Measurements from ENCODE around the gene IL5RA.

The IL5RA gene, protein sequence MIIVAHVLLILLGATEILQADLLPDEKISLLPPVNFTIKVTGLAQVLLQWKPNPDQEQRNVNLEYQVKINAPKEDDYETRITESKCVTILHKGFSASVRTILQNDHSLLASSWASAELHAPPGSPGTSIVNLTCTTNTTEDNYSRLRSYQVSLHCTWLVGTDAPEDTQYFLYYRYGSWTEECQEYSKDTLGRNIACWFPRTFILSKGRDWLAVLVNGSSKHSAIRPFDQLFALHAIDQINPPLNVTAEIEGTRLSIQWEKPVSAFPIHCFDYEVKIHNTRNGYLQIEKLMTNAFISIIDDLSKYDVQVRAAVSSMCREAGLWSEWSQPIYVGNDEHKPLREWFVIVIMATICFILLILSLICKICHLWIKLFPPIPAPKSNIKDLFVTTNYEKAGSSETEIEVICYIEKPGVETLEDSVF

GRCh38 chr3:3110299-3110630, at the start of gene IL5RA:
TSS of gene IL5RA (minus strand) at chr3:3110374. CDS start at chr3:3104984, 5,390 bp downstream.
- DNase-seq (ENCODE audit: low read depth, low spot score), result no peak

GRCh38 chr3:3157484-3157883, 47.3 kb upstream of the IL5RA start:
- no peak for DNase-seq (ENCODE audit: low read depth, low spot score)

DNA sequence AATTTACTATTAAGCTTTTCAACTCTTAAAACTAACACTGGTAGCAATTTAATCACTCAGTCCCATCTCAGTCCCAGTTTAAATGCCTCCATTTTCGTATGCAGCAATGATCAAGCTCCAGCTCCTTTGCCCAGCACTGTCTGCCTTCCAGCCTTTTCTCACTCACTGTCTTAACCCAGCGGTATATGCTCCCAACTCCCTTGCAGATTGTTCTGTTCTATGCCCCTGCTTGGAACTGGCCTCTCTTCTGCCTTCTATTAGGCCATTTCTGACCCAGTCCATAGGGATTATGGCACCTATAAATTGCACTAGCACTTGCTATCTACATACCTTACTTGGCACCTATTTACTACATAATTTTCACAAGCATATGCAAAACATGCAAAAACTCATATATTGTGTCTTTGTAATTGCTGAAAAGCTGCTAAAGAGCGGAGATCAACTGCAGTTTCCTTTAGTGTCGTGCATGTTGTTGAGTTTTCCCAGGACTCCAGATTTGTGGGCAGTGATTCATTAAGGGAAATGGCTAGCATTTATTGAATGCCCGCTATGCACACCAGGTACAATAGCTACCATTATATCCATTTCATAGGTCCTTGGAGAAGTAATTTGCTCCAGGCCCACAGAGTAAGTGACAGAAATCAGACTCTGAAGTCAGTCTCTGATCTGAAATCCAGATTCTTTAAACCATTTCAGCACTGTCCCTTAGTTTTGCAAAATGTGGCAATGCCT, 44.9 kb upstream of the IL5RA start:
- DNase-seq (ENCODE audit: low read depth, low spot score), result no peak

DNA sequence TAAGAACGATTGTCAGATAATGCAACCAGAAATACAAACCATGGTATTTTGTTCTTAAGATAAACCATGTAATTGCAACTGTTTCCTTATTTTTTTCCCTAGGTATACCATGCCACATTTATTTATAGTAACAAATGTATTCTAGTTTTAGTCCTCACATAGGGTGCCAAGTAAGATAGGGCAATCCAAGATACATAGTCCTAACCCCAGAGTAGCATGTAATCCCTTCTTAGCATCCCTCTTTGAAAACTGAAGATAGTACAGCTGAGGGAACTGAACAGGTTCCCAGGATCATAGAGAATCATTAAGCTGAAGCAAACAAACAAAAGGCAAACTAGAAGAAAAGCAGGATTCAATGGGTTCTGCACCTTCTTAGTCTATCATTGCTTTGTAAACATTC, 41.3 kb upstream of the IL5RA start:
- no peak for DNase-seq (ENCODE audit: low read depth, low spot score)

DNA sequence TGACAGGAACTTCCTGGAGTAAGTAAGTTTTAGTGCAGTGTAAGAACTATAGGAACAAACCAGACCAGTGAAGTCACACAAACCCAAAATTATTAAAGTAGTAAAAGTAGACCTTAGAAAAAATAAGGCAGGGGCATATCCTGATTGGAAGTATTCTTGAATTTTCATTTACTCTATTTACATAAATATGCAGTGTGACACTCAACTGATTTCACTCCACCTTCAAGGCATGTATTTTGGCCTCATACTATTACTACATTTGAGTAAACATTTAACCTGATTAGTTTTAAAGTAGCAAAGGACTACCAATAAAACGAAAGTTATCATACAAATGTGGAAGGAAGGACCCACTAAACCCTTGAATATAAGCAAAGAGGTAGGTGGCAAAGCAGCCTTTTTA, 39.4 kb upstream of the IL5RA start:
- no peak for DNase-seq (ENCODE audit: low read depth, low spot score)

DNA sequence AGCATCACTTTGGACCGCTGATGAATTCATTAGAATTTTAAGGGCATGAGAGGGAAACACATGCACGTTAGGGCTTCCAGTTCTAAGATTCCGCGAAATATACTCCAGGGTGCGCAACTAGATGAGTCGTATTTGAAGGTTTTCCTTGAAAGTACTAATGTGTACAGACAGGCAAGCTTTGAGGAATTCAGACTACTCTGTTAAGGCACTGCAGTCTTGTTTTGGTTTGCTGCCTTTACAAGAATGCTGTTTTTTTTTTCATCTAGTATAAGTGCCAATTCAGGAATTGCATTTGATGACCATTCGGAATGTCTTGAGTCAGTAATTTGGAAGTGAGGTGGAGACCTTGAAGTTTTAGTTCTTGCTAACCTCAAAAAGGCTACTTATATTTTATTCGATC, 35.7 kb upstream of the IL5RA start:
- no peak for DNase-seq (ENCODE audit: low read depth, low spot score)

DNA sequence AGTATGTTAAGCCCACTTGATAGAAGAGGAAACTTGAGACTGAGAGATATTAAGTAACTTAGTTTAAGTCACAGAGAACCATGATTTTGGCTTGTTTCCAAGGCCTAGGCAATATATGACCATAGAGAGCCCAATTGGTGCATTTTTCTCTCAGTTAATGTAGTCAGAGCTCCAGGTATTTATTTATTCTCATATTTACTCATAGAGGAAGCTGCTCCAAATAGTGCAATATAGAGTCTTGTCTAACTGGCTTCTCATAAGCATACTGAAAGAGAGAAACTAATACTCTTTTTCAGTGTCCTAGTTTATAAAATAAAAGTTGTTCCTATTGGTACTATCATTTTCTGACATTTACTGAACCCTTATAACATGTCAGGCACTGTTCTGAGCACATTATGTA, 31.8 kb upstream of the IL5RA start:
- DNase-seq (ENCODE audit: low read depth, low spot score), result no peak

DNA sequence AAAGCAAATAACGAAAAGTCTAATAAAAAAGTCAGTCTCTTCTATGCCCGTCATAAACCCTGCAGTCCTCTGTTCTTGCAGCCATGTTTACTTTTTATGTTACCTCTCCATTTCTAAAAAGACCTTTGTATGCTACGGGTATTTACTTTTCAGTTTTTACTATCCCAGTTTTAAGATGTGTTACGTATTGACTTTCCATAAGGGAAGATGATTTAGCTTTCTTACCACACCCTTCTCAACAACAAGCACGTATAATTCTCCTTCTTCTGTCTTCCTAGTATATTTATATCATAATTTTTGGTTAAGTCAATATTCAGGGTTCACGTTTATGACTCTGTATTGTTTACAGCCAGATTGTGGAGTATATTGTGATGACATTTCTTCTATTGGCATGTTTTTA, 27.4 kb upstream of the IL5RA start:
- no peak for DNase-seq (ENCODE audit: low read depth, low spot score)

DNA sequence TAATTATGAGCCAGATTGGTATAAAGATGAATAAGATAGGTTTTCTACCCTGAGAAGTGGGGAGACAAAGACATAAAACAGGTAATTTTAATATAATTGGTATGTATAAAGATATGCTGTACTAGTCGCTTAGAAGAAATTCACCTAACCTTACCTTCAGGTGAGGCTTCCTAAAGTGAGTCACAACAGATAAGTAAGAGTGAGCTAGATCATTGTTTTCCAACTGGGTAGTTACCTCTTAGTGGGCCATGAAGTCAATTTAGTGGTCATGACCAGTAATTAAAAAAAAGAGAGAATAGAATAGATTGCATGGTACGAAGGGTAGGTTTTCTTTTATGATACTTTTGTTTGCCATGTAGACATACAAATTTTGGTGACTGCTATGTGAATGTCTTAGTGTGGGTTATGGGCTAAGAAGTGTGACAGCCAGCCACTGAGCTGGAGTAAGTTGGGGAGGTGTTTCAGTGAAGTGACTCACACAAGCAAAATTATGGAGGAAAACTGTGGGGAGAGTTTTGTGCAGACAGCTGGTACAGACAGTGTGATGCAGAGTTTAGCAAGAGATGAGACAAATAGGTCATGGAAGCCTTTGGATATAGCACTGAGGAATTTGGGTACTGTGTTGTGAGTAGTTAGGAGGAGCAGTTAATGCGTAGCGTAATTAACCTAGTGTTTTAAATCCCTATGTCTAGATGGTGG, 24.7 kb upstream of the IL5RA start:
- DNase-seq (ENCODE audit: low read depth, low spot score), result no peak

DNA sequence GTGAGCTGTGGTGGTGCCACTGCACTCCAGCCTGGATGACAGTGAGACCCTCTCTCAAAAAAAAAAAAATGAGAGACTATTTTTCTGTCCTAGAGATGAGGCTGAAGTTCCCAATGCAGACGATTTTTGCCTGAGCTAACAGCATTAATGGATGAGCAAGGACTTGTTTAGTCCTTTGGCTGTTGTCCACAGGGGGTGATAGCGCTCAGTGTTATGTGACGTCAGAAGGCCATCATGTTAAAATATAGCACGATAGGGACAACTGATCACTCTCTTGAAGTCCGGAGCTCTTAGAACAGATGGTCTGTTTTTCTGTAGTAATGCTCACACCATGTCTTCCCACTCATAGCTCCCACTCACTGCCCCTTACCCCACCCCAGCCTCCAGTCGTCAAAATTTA, 23.3 kb upstream of the IL5RA start:
- no peak for DNase-seq (ENCODE audit: low read depth, low spot score)

- no peak for DNase-seq (ENCODE audit: low read depth, low spot score)
These were observed 19.4 kb upstream of the IL5RA start for GRCh38 chr3:3129579-3129978.

DNA sequence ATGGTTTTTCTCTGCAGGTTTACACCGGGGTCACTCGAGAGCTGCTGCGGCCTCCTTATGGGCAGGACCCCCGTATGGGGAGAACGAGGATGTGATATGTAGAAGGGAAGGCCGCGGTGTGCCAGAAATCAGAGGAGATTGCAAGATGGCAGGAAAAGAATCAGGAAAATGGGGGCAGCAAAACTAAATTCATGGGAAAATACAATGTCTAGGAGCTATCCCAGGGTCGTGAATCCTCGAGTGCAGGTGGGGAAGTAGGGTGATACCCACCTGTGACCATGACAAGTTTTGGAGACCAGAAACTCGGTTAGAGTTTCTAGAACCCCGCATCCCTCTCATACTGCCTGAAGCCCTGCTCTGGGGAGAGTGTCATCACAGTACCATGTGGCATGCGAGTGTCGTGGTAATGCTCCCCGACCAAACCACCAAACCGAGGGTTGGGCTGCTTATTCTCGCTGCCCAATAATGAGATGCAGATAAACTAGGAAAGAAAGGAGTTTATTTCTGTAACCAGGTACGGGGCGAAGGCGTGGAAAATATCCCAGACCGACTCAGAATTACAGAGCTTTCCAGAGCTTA, 17.3 kb upstream of the IL5RA start:
- no peak for DNase-seq (ENCODE audit: low read depth, low spot score)

DNA sequence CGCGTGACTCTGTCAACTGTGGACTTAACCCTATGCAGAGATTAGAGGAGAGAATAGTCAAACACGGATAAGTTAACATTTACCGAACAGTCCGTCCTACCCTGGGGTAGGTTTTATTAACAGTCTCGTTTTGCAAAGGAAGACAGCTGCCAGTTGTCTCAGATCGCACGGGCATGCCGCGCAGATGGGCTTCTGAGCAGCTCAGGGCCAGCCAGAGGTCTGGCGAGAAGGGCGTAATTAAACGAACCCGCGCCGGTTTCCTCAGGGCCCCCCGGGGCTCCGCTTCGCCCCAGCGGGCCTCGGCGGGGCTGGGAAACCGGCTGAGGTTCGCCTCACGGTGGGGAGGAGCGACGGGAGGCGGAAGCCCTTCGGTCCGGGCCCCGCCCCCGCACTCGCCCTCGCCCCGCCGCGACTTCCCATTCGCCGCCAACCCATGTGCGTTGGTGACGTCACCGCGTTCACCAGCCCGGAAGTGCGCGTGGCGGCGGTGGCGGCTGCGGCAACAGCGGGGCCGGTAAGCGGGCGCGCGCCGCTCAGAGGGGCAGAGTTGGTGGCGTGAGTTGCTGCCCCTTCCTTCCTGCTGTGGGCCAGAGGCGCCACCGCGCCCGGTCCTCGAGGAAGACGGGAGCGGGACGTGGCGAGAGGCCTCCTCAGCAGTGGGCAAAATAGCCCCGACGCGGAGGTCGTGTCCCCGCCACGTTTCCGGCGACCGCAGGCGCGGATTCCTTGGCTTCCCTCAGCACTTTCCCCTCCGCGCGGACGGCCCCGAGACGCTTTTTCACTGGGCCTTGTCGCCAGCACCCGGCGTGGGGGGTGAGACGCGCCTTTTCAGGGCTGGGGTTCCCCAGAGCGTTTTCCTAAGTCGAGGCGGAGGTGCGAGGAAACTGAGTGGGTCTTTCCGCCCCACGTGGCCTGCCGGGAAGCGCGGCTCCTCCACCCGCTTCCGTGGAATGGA, 16.6 kb upstream of the IL5RA start, which contains the start of gene TRNT1:
TRNT1 (plus strand) TSS at position 464 of the 955 bp plus-strand sequence. CDS start 2,101 bp downstream, outside the sequence.
- DNase-seq (ENCODE audit: low read depth, low spot score), result peak; percentile 61

- no peak for DNase-seq (ENCODE audit: low read depth, low spot score)
These were observed 15.8 kb upstream of the IL5RA start for GRCh38 chr3:3125977-3126376.

- no peak for DNase-seq (ENCODE audit: low read depth, low spot score)
These were observed 9.2 kb upstream of the IL5RA start for GRCh38 chr3:3119393-3119851.

DNA sequence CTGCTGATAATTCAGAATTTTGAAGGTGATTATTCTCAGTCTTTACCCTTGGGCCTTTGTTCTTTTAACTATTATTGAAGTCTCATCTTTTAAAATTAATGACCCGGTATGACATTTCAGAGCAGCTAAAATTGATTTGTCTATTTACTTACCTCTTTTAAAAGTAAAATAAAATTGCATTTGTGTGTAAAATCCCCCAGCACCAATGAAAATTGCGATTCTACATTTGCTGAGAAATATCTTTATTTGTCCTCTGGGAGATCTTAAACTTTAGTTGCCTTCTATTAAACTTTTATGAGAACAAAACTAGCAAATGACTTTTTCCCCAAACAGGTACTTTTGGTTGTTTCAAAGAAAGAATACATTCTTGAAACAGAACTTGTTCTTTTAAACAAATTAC, 7.5 kb upstream of the IL5RA start:
- DNase-seq (ENCODE audit: low read depth, low spot score), result no peak

- DNase-seq (ENCODE audit: low read depth, low spot score), result no peak
These were observed 3.0 kb upstream of the IL5RA start for GRCh38 chr3:3113042-3113709.

DNA sequence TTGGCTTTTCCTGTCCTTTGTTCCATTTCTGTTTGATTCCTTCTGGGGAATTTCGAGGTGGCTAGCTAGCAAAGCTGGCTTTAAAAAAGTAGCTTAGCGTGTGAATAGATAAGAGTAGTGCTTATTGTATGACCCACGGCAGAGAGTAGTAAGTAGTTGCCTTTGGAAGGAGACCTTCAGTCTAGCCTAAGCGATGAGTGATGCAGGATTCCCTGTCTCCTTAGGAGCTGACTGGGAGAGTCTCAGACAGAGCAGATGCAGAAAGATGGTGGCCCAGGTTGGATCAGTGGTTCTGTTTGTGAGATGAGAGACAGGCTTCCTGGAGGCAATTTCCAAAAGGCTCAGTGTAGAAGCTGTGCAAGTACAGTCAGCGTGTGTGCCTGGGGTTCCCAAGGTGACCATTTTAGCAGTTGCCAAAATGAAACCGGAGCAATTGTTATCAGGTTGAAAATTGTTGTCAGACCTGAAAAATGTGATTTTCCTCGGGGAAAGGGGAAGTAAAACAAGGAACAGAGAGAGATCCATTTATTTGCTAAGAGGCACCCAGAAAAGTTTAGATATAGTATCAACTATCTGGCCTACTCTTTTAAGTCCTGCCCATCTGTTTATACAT, 681 bp upstream of the IL5RA start:
- DNase-seq (ENCODE audit: low read depth, low spot score), result no peak

- DNase-seq (ENCODE audit: low read depth, low spot score), result no peak
These were observed 521 bp downstream of the IL5RA start for GRCh38 chr3:3109407-3110298.
